HG02870 (cell line): ENCODE data around the gene MYO10.

Source experiments
- ATAC-seq: cut with Tn5 transposase; IDR thresholded peaks from one replicate; pipeline ENCODE4 v1.9.1; 2021; ENCODE audit warnings: mild to moderate bottlenecking, moderate library complexity; ENCODE audit not compliant: unreplicated experiment

MYO10 gene

GRCh38 chr5:16943846-16944678 is 8.0 kb upstream of the MYO10 start:
- no peak for ATAC-seq

DNA sequence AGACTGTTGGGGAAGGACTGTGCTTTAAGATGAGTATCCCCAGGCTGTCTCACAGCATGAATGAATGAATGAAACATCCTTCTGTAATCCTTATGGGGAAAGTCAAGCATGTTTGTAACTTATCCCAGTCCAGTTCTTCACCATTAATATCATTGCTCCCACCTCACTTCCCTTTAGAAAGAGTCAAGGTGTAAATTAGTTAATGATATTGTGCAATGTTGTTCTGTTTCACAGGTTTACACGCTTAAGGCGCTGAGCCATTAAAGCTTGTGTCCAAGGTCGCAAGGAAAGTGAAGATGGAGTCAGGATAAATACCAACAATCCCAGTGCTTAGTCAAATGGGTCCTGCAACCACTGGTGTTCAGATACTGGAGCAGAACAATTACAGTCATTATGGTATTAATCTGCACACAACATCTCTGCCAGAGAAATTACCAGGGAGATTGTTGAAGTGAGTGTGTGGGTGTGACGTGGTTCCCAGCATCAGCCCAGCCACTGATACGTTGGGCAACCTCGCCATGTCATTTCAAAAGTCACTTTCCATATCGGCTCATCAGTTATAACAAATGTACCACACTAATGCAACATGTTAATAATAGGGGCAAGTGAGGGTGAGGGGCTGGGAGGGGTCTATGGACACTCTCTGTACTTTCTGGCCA is 1.5 kb upstream of the MYO10 start:
- no peak for ATAC-seq

DNA sequence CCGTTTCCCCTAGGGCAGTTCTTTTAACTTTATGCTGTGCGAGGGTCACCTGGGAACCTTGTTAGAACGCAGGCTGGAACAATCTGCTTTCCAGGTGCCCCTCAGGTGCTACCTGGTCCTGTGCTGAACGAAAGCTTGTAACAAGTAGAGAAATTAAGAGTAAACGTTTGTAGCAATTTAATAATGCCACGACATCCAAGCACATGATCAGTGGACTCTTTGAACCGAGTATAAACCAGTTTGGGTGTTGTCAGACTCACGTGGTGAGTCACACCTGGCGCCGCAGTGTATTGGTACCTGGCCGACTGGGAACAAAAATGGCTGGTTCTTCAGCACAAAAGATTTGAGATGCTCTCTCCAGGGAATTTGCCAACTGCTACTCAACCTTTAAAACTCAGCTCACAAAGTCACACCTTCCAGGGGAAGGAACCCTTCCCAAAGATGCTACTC is 926 bp upstream of the MYO10 start:
- ATAC-seq: no peak

- peak; percentile 38 for ATAC-seq
Measured at GRCh38 chr5:16935231-16936149, 598 bp downstream of the MYO10 start.

DNA sequence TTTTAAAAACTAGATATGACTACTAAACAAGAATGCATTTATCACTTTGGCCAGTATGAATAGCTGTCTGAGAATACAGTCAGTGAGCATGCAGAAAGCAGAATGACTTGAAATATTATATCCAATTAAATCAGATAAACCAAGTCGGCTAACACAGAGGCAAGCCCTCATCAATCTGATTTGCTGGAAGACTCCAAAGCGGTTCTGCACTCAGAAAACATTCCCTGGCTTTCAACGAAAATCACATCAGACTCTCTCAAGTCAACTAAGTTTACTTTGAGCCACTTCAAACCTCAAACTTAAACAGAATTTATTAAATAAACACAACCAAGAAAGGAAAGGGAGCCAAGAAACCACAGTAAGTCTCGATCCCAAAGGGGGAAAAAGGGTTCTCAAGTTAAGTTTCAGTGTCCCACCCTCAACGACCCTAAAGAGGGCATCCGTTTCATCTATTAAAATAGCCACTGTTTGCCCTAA is 1.4 kb downstream of the MYO10 start:
- ATAC-seq: no peak

GRCh38 chr5:16934123-16934522 is 2.0 kb downstream of the MYO10 start:
- peak; percentile 61 for ATAC-seq

- no peak for ATAC-seq
Measured at GRCh38 chr5:16933337-16933736, 2.8 kb downstream of the MYO10 start.

GRCh38 chr5:16932401-16932800 is 3.7 kb downstream of the MYO10 start:
- ATAC-seq: no peak

DNA sequence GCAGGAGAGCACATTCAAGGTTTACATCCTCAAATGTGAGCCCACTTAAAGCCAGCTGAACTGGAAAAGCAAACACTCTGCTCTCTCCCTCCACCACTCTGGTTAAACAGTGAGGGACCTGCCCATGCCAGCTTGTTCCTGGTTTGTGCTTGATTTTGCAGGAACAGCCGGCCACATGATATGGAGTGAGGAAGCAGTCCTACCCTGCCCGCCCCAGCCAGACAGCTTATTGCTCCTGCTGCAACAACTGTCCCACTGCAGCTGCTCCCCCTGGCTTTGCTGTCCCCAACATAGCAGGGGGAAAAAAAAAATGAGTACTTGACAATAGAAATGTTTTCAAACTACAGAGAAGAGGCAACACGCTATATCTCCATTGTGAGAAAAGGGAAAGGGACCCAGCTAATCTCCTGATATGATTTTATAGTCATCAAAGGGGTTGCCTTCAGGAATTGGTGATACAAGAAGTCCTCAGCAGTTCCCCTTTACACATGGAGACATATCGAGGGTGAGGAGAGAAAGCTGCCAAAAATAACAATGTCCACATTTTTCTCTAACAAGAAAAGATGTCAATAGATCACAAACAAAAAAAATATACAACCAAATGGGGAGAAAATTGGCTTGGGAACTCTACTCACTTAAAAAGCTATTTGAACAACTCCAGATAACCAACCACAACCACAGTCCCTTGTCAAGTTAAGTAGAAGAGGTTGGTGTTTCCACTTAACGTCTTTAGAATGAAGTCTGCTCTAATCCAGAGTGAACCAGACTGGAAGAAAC is 4.6 kb downstream of the MYO10 start:
- ATAC-seq: no peak

- no peak for ATAC-seq
Measured at GRCh38 chr5:16930496-16930895, 5.6 kb downstream of the MYO10 start.

DNA sequence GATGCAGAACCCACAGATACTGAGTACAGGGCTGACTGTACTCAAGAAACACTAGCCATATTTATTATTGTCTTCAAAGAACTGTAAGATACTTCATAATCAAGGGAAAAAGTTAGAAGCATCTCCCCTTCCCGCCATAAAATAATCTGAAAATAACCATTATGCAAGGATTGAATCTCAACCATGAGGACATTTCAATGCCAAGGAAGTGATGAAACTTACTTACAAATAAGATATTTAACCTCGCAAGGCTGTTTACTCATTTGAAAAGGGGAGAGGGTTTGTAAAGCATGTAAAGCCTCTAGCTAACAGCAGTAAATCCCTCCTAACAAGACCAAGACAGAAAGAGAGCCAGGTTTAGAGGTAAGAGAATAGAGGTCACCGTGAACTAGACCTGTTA is 6.3 kb downstream of the MYO10 start:
- ATAC-seq: no peak

GRCh38 chr5:16929347-16929746 is 6.7 kb downstream of the MYO10 start:
- ATAC-seq: no peak

DNA sequence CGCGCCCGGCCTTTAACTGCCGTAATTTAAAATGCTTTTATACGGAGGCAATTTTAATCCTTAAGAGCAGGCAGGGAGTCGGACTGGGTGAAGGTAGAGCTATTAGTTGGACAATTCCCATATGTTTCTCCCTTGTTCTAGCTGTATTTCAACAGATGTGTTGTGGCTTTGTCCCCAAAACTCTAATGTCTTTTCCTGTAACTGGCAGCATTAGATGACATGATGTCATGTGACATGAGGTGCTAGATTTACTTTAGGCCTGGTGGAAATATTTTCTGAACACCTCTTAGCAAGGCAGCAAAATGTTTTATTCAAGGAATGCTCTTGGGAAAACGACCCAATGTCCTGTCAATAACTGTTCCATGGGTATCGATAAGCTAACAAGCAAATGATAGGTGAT is 8.5 kb downstream of the MYO10 start:
- ATAC-seq: no peak

DNA sequence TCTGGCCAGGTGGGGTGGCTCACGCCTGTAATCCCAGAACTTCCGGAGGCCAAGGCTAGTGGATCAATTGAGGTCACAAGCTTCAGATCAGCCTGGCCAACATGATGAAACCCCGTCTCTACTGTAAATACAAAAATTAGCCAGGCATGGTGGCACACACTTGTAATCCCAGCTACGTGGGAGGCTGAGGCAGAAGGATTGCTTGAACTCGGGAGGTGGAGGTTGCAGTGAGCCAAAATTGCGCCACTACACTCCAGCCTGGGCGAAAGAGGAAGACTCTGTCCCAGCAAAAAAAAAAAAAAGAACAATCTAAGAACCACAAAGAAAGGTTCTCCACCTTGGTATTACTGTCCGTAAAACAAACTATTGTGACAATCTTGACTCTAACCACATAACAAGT is 9.7 kb downstream of the MYO10 start:
- no peak for ATAC-seq

- ATAC-seq: no peak
Measured at GRCh38 chr5:16924206-16924605, 11.9 kb downstream of the MYO10 start.

- ATAC-seq: no peak
Measured at GRCh38 chr5:16922430-16922829, 13.7 kb downstream of the MYO10 start.

DNA sequence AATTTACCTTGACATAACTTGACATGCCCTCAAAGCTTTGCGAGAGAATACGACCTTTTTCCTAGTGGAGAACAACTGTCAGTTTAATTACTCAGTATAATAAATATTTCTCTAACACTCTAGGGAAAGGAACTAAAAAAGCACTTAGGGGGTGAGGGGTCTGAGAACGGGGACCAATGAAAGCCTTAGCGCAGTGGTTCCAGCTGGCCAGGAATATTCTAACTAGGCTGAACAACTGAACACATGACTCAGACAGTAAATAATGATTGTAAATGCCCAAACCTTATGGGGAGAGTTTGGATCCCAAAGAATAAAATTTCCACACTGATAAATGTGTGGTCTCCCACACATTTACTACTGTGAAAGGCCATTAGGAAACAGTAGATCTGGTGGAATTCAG is 14.9 kb downstream of the MYO10 start:
- ATAC-seq: no peak

DNA sequence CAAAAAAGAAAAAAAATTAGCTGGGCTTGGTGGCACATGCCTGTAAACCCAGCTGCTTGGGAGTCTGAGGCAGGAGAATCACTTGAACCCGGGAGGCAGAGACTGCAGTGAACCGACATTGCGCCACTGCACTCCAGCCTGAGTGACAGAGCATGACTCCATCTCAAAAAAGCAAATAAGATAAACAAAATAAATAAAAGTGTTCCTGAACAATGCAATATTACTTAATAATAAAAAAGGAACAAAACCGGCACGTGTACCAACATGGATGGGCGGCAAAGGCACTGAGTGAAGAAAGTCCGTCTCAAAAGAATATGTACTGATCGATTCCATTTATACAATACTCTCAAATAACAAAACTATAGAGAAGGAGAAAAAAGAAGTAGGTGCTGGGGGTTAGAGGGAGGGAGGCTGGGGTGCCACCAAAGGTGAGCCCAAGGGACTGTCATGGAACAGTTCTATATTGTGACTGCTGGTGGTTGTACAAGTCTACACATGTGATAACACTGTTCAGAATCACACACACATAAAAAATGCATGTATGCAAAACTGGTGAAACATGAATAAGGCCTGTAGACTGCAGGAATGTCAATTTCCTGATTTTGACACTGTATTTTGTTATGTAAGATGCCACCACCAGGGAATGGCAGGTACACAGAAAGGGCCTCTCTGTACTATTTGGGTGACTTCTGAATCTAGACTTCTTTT is 15.8 kb downstream of the MYO10 start:
- no peak for ATAC-seq

DNA sequence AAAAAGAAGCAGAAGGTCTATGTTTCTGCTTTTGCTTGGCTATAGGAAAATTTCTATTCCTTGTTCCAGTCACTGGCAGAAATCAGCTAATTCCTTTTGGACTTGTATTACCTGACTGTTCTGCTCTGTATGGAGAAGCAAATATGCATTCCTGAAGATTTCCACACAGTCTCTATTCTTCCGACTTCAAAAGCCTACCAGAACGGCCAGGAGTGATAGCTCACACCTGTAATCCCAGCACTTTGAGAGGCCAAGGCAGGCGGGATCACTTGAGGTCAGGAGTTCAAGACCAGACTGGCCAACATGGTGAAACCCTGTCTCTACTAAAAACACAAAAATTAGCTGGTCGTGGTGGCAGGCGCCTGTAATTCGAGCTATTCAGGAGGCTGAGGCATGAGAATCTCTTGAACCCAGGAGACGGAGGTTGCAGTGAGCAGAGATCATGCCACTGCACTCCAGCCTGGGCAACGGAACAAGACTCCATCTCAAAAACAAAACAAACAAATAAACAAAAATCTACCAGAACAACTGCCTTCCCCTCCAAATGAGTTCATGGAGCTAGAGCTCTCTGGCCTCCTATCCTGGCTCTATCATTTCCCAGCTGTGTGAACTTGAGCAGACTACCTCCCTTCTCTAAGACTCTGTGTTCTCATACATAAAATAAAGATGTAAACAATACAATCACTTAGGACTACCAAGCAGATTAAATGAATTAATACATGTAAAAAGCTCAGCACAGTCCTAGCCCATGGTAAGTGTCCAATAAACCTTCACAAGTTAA is 17.0 kb downstream of the MYO10 start:
- ATAC-seq: no peak
